Nephron (organoid): ENCODE results near the gene C6orf141.

ENCODE experiments used
- H3K27ac Mint-ChIP-seq, 3 experiments: 2 replicates each; pipeline ENCODE4 v1.8.0; 2020; ENCODE audit warnings: mixed read lengths in 3 of 3, mild to moderate bottlenecking in 2 of 3, moderate library complexity in 1 of 3
- H3K27me3 Mint-ChIP-seq: 2 replicates; pipeline ENCODE4 v1.8.0; 2021; ENCODE audit warnings: low read depth, mild to moderate bottlenecking, moderate library complexity, mixed read lengths
- H3K36me3 Mint-ChIP-seq: 2 replicates; pipeline ENCODE4 v1.8.0; 2020; ENCODE audit warnings: low read depth, mixed read lengths
- H3K4me1 Mint-ChIP-seq: 2 replicates; pipeline ENCODE4 v1.8.0; 2020; ENCODE audit warnings: mixed read lengths
- H3K4me3 Mint-ChIP-seq, 3 experiments: 2 replicates each; pipeline ENCODE4 v1.8.0; 2020; ENCODE audit warnings: mild to moderate bottlenecking in 3 of 3, mixed read lengths in 3 of 3, moderate library complexity in 2 of 3
- H3K9me3 Mint-ChIP-seq: 2 replicates; pipeline ENCODE4 v1.8.0; 2020; ENCODE audit warnings: mixed read lengths
- CTCF ChIP-seq, 3 experiments: fragments of 200-600 bp; sonication (generic); IDR thresholded peaks; one replicate each; pipeline ENCODE4 v1.5.0; 2021; ENCODE audit warnings: antibody characterized with exemption in 3 of 3; ENCODE audit not compliant: unreplicated experiment in 3 of 3

Gene C6orf141

GRCh38 chr6:49549691-49550491, 577 bp upstream of the C6orf141 start:
- Mint-ChIP-seq H3K4me3 (peak overlapping the region; percentile 72 to 84 (median 79)), H3K27ac (no peak overlapping the region), H3K9me3 (no peaks in the 10 kb centered on the region), H3K36me3 (no peaks in the 10 kb centered on the region), H3K4me1 (peaks cover 16% of the 10 kb centered on the region), H3K27me3 (peaks cover 56% of the 10 kb centered on the region)
- no peak for TF ChIP-seq CTCF (IDR thresholded peaks at IDR 0.05; ENCODE audit: unreplicated experiment in 3 of 3)

GRCh38 chr6:49551078-49551865, 804 bp downstream of the C6orf141 start:
- Mint-ChIP-seq H3K27ac (no peak overlapping the region), H3K9me3 (no peaks in the 10 kb centered on the region), H3K4me3 (peak overlapping the region; percentile 72 to 79 (median 79)), H3K4me1 (peaks cover 16% of the 10 kb centered on the region), H3K36me3 (no peaks in the 10 kb centered on the region), H3K27me3 (peaks cover 56% of the 10 kb centered on the region)
- TF ChIP-seq CTCF (IDR thresholded peaks at IDR 0.05; ENCODE audit: unreplicated experiment in 3 of 3), result no peak

- no peak for TF ChIP-seq CTCF (IDR thresholded peaks at IDR 0.05; ENCODE audit: unreplicated experiment in 3 of 3)
- Mint-ChIP-seq H3K27ac (no peak overlapping the region), H3K4me3 (peak overlapping the region; percentile 72 to 79 (median 79)), H3K9me3 (no peaks in the 10 kb centered on the region), H3K36me3 (no peaks in the 10 kb centered on the region), H3K27me3 (peaks cover 56% of the 10 kb centered on the region), H3K4me1 (peaks cover 16% of the 10 kb centered on the region)
Observed at GRCh38 chr6:49551866-49552129, 1.3 kb downstream of the C6orf141 start.

GRCh38 chr6:49552596-49552995, 2.1 kb downstream of the C6orf141 start:
- TF ChIP-seq CTCF (IDR thresholded peaks at IDR 0.05; ENCODE audit: unreplicated experiment in 3 of 3), result no peak
- peaks cover 56% of the 10 kb centered on the region for H3K27me3 Mint-ChIP-seq
- peaks cover 16% of the 10 kb centered on the region for H3K4me1 Mint-ChIP-seq
- peak overlapping the region in 1 of 3 experiments; percentile 64 for H3K4me3 Mint-ChIP-seq
- H3K27ac Mint-ChIP-seq, result no peak overlapping the region
- H3K36me3 Mint-ChIP-seq, result no peaks in the 10 kb centered on the region
- no peaks in the 10 kb centered on the region for H3K9me3 Mint-ChIP-seq

- Mint-ChIP-seq H3K9me3 (no peaks in the 10 kb centered on the region), H3K36me3 (no peaks in the 10 kb centered on the region)
Observed at GRCh38 chr6:49553384-49553783, 2.9 kb downstream of the C6orf141 start.

More at GRCh38 chr6:49553384-49553783, 2.9 kb downstream of the C6orf141 start:
- Mint-ChIP-seq H3K27me3 (peaks cover 53% of the 10 kb centered on the region), H3K27ac (no peak overlapping the region), H3K4me1 (peaks cover 16% of the 10 kb centered on the region), H3K4me3 (no peak overlapping the region)
- TF ChIP-seq CTCF (IDR thresholded peaks at IDR 0.05; ENCODE audit: unreplicated experiment in 3 of 3), result no peak
